Endothelial cell (in vitro differentiated cells): ENCODE results near the gene RGPD6. TPM values are rescaled to one million over a fixed set of nuclear protein-coding genes. Genes with fewer than 3 reads are reported as not detected.
"Not testable (repeated sequence)": the region's sequence is repeated elsewhere in the genome, so short reads cannot be mapped to it uniquely, and the experiment has no call there.

ENCODE experiments used
- DNase-seq: peaks from one replicate; pipeline ENCODE4 v3.0.0; 2021; ENCODE audit warnings: low spot score
- H3K27ac Mint-ChIP-seq: one replicate; pipeline ENCODE4 v1.8.0; 2021; ENCODE audit warnings: mixed read lengths, inconsistent platforms; ENCODE audit not compliant: unreplicated experiment
- H3K27me3 Mint-ChIP-seq: one replicate; pipeline ENCODE4 v1.8.0; 2021; ENCODE audit warnings: mild to moderate bottlenecking, moderate library complexity, mixed read lengths, inconsistent platforms; ENCODE audit not compliant: unreplicated experiment
- H3K36me3 Mint-ChIP-seq: one replicate; pipeline ENCODE4 v1.8.0; 2021; ENCODE audit warnings: mild to moderate bottlenecking, low read depth, mixed read lengths, inconsistent platforms; ENCODE audit not compliant: unreplicated experiment
- H3K4me1 Mint-ChIP-seq: one replicate; pipeline ENCODE4 v1.8.0; 2021; ENCODE audit warnings: mild to moderate bottlenecking, mixed read lengths, inconsistent platforms; ENCODE audit not compliant: unreplicated experiment
- H3K4me3 Mint-ChIP-seq: one replicate; pipeline ENCODE4 v1.8.0; 2021; ENCODE audit warnings: mild to moderate bottlenecking, mixed read lengths, inconsistent platforms; ENCODE audit not compliant: unreplicated experiment
- H3K9me3 Mint-ChIP-seq: one replicate; pipeline ENCODE4 v1.8.0; 2021; ENCODE audit warnings: mixed read lengths, inconsistent platforms; ENCODE audit not compliant: unreplicated experiment
- total RNA-seq: library from RNA; stranded (reverse); fragmentation: NEBNext Ultra II Directional; extraction: Animal tissue kit (Norgen Biotek cat#: 25700); gene quantifications from one replicate; pipeline ENCODE4 v1.2.1, GENCODE V29; 2021; ENCODE audit not compliant: unreplicated experiment

RGPD6 gene
- total RNA-seq, 1 donor from 2014 or later: 26.3 TPM

GRCh38 chr2:110589677-110590330 is 12.8 kb upstream of the RGPD6 start:
- DNase-seq, H3K27ac Mint-ChIP-seq, H3K9me3 Mint-ChIP-seq, H3K4me1 Mint-ChIP-seq, H3K36me3 Mint-ChIP-seq, H3K27me3 Mint-ChIP-seq, H3K4me3 Mint-ChIP-seq: not testable (repeated sequence)

GRCh38 chr2:110588520-110588919 is 11.5 kb upstream of the RGPD6 start:
- H3K4me1 Mint-ChIP-seq, H3K27me3 Mint-ChIP-seq, H3K4me3 Mint-ChIP-seq, DNase-seq, H3K27ac Mint-ChIP-seq, H3K9me3 Mint-ChIP-seq, H3K36me3 Mint-ChIP-seq: not testable (repeated sequence)

- H3K9me3 Mint-ChIP-seq, H3K27ac Mint-ChIP-seq: not testable (repeated sequence)
Measured at GRCh38 chr2:110579216-110579965, 2.4 kb upstream of the RGPD6 start.

GRCh38 chr2:110578429-110578828 is 1.4 kb upstream of the RGPD6 start:
- H3K4me3 Mint-ChIP-seq, H3K27ac Mint-ChIP-seq, H3K4me1 Mint-ChIP-seq, H3K36me3 Mint-ChIP-seq, DNase-seq, H3K9me3 Mint-ChIP-seq, H3K27me3 Mint-ChIP-seq: not testable (repeated sequence)

More at GRCh38 chr2:110579216-110579965, 2.4 kb upstream of the RGPD6 start:
- not testable (repeated sequence) for DNase-seq, H3K27me3 Mint-ChIP-seq, H3K4me1 Mint-ChIP-seq, H3K4me3 Mint-ChIP-seq, H3K36me3 Mint-ChIP-seq

GRCh38 chr2:110499755-110500377 is 77.2 kb downstream of the RGPD6 start:
- H3K4me3 Mint-ChIP-seq, H3K9me3 Mint-ChIP-seq, H3K27me3 Mint-ChIP-seq, H3K27ac Mint-ChIP-seq, H3K4me1 Mint-ChIP-seq, H3K36me3 Mint-ChIP-seq, DNase-seq: not testable (repeated sequence)

GRCh38 chr2:110496027-110496426 is 81.0 kb downstream of the RGPD6 start:
- H3K4me3 Mint-ChIP-seq, H3K4me1 Mint-ChIP-seq, H3K27ac Mint-ChIP-seq, H3K36me3 Mint-ChIP-seq, H3K9me3 Mint-ChIP-seq, DNase-seq, H3K27me3 Mint-ChIP-seq: not testable (repeated sequence)

- not testable (repeated sequence) for H3K4me3 Mint-ChIP-seq, H3K9me3 Mint-ChIP-seq, H3K27me3 Mint-ChIP-seq, H3K27ac Mint-ChIP-seq, H3K36me3 Mint-ChIP-seq, DNase-seq, H3K4me1 Mint-ChIP-seq
Measured at GRCh38 chr2:110494488-110494887, 82.5 kb downstream of the RGPD6 start.

GRCh38 chr2:110488991-110489390 is 88.0 kb downstream of the RGPD6 start:
- H3K27me3 Mint-ChIP-seq, DNase-seq, H3K36me3 Mint-ChIP-seq, H3K27ac Mint-ChIP-seq, H3K4me3 Mint-ChIP-seq, H3K4me1 Mint-ChIP-seq, H3K9me3 Mint-ChIP-seq: not testable (repeated sequence)

- not testable (repeated sequence) for DNase-seq
Measured at GRCh38 chr2:110482697-110483096, 94.3 kb downstream of the RGPD6 start.

GRCh38 chr2:110481200-110481599 is 95.8 kb downstream of the RGPD6 start:
- H3K4me3 Mint-ChIP-seq, H3K9me3 Mint-ChIP-seq, H3K4me1 Mint-ChIP-seq, H3K36me3 Mint-ChIP-seq, H3K27ac Mint-ChIP-seq, DNase-seq, H3K27me3 Mint-ChIP-seq: not testable (repeated sequence)

More at GRCh38 chr2:110482697-110483096, 94.3 kb downstream of the RGPD6 start:
- not testable (repeated sequence) for H3K9me3 Mint-ChIP-seq, H3K4me3 Mint-ChIP-seq, H3K4me1 Mint-ChIP-seq, H3K27ac Mint-ChIP-seq, H3K27me3 Mint-ChIP-seq, H3K36me3 Mint-ChIP-seq

GRCh38 chr2:110480084-110480483 is 96.9 kb downstream of the RGPD6 start:
- not testable (repeated sequence) for H3K9me3 Mint-ChIP-seq, H3K36me3 Mint-ChIP-seq, H3K4me1 Mint-ChIP-seq

GRCh38 chr2:110477370-110477769 is 99.7 kb downstream of the RGPD6 start:
- not testable (repeated sequence) for H3K36me3 Mint-ChIP-seq, H3K4me1 Mint-ChIP-seq, H3K9me3 Mint-ChIP-seq, H3K4me3 Mint-ChIP-seq, DNase-seq, H3K27ac Mint-ChIP-seq, H3K27me3 Mint-ChIP-seq

More at GRCh38 chr2:110480084-110480483, 96.9 kb downstream of the RGPD6 start:
- not testable (repeated sequence) for H3K4me3 Mint-ChIP-seq, H3K27ac Mint-ChIP-seq, H3K27me3 Mint-ChIP-seq, DNase-seq
